HG03139 (cell line): ENCODE results near the gene WDR45B.

Experiments
- ATAC-seq: cut with Tn5 transposase; IDR thresholded peaks from one replicate; pipeline ENCODE4 v1.9.1; 2021; ENCODE audit not compliant: unreplicated experiment

The WDR45B gene

DNA sequence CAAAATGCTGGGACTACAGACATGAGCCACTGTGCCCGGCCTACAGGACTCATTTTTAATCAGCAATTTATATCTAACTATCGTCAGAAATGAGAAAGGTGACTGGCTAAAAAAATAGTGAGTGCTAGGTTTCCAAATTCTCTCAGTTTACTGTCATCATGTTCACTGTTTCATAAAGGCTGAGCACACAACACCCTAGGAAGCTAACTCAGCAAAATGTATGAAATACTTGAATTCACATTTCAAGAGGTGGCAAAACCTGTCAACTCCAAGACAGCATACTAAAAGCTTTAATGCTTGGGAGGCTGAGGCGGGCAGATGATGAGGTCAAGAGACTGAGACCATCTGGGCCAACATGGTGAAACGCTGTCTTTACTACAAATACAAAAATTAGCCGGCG, 16.7 kb downstream of the WDR45B start:
- ATAC-seq, result no peak

DNA sequence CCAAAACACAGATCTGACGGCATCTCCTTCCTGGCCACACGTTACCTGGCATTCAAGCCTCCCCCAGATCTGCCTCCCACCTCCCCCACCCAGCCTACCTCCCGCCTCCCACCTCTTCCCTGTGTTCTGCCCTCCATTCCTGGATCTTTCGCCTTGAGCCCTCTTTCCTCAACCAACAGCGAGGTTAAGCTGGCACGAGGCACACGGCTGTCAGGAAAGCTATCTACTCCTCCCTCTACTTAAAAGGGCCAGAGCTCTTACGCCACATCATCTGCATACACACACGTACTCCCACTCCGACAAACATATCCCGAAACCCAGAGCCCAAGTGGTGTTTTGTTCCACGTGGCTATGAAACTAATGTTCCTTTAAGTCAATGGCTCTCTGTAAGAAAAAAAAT, 18.0 kb downstream of the WDR45B start:
- ATAC-seq, result no peak

DNA sequence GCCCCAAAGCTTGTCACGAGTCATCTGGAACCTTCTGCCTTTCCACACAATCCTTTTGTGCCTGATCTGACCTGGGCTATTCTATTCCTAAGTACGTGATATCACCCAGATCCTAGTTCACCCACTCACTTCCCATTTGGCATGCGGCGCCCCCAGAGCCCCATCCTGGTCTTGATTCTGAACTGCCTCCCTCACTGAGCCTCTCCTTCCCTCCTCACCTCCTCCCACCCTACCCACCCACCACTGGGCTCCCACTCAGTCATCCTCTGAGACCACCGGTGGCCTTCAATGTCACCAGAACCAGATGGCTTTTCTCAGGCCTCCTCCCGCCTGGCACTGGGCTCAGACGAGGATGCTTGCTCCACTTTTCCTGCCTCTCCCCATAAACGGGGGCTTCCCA, 18.5 kb downstream of the WDR45B start:
- ATAC-seq, result no peak

DNA sequence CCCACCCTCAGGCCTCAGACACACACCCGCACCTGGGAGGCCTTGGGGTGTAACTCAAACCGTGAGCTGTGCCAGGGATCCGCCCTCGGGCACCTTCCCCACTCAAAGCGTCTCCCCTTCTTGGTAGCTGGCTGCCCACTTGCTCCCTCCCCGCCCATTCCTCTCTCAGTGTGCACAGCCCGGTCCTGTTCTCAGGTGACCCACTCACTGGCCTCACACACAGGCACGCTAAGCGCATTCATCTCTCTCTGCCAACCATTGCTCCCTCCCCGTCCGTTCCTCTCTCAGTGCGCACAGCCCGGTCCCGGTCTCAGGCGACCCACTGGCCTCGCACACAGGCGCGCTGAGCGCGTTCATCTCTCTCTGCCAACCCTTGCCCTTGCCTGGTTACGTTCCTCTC, 20.8 kb downstream of the WDR45B start:
- ATAC-seq, result no peak

DNA sequence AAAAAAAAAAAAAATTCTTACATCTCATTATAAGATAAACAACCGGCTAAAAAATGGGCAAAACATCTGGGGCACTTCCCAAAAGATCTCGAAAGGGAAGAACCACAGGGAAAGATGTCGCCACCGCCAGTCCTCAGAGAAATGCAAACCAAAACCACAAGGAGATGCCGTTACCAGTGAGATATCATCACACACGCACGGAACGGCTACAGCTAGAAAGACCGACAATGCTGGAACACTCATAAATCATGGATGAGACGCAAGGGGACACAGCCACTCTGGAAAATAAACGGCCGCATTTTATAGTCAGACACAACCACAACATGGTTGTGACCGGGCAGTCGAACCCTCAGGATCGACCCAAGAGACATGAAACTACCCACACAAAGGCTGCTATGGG, 24.5 kb downstream of the WDR45B start:
- no peak for ATAC-seq

DNA sequence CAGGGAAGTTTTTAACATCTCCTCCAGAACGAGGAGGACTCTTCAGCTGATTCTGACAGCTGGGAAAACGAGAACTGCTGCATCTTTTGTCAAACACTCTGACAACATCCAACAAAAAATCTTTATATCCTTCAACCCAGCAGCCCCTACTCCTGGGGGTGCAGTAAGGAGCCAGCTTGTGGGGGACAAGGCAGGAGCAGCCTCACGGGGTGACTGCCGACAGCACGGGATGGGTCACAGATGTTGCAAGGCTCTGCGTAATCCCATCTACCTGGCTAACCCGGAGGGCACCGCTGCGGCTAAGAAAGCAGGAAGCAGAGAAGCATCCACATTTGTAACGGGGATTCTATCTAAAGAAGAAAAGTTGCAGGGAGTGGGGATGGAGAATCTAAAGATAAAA, 28.6 kb downstream of the WDR45B start:
- no peak for ATAC-seq

DNA sequence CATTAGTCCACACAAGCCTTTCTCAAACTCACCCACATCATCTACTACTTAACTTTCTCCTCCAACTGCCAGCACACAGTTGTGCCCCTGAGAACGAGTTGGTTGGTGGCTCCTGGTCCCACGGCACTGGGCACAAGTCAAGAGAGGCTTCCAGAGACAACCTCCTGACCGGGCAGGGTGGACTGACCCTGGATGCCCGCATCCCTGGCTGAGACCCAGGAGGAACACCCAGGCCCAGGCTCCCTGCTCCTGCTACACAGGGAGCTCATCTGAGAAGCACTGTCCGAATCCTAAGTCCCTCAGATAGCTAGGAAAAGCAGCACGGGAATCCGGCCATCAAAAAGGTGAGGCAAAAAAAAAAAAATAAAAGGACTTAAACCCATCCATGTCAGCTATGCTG, 29.0 kb downstream of the WDR45B start:
- no peak for ATAC-seq

DNA sequence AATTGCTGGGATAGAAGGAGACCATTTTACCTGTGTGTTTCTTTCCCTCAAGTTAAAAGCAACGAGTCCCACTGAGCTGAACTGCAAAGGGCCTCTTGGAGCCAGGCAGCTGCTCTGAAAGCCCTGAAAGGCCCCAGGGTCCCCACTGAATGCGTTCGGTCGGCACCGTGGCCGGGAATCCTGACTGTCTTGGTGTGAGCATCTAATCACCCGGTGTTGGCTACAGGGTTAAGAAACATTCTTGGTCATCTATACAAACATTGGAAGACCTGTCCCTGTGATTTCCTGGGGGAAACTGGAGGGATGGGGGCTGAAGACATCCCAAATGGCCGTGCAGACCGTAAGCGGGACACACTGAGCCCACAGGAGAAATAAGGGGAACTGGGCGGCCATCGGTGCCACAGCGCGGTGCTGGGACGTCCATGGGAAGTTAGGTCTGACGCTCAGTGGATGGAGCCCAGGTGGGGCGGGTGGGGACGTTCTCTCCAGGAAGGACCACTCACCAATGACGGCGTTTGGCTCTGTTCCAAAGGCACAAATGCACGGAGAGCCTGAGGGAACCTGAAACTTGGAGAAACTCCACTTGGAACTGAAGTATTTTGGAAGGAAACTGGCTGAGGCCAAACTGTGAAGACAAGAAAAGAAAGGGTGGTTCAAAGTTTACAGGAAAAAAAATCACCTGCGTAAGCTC, 32.1 kb downstream of the WDR45B start:
- ATAC-seq, result no peak

DNA sequence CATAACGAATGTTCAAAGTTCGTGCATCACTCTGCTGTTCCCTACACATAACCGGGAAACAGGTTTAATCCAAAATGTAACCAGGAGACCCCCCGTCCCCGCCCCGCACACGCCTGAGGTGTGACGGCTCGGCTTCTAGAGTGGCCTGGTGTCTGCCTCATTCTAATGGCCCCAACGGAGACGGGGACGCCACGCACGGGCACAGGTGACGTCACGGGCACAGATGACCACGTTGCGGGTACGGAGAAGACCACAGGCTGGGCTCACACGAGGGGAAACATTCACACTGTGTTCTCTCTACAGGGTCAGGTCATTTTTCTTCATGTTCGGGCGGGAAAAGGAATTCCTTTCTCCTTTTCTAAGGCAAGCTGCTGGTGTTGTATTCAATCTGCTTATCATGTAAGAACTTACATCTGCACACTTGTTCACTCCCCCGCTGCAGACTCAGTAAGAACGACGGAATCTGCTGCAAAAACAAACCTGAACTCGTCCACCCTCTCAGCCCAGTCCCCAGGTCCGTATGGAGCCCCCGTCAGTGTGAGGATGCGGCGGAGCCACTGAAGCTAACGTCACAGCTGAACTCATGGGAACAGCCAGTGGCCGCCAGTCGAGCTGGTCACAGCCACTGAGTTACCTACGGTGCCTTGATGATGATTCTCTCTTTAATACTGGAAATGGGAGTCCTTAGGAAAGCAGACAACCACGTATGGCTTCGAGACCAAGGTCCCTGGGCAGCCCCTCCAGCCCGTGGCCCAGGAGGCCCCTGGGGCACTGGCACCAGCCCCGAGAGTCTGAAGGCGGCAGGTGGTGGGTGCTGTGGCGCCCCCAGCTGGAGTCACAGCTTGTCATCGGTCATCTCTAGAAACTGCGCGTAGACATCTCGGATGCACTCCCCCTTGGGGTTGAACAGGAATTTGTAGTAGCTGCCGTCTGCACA, 32.9 kb downstream of the WDR45B start:
- no peak for ATAC-seq

DNA sequence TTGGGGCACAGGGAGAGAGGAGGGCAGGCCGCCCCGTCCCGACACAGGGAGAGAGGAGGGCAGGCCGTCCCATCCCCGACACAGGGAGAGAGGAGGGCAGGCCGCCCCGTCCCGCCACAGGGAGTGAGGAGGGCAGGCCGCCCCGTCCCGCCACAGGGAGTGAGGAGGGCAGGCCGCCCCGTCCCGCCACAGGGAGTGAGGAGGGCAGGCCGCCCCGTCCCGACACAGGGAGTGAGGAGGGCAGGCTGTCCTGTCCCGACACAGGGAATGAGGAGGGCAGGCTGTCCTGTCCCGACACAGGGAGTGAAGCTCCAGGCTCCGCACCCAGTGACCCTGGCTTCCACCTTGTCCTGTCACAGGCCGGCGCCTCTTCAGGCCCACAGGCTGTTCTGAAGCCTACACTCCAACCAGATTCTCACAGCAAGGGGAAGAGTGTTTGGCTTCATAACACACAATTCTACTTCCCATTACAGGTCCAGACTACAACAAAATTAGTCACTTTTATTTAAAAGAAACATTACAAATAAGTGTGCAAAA, 34.1 kb downstream of the WDR45B start:
- no peak for ATAC-seq

DNA sequence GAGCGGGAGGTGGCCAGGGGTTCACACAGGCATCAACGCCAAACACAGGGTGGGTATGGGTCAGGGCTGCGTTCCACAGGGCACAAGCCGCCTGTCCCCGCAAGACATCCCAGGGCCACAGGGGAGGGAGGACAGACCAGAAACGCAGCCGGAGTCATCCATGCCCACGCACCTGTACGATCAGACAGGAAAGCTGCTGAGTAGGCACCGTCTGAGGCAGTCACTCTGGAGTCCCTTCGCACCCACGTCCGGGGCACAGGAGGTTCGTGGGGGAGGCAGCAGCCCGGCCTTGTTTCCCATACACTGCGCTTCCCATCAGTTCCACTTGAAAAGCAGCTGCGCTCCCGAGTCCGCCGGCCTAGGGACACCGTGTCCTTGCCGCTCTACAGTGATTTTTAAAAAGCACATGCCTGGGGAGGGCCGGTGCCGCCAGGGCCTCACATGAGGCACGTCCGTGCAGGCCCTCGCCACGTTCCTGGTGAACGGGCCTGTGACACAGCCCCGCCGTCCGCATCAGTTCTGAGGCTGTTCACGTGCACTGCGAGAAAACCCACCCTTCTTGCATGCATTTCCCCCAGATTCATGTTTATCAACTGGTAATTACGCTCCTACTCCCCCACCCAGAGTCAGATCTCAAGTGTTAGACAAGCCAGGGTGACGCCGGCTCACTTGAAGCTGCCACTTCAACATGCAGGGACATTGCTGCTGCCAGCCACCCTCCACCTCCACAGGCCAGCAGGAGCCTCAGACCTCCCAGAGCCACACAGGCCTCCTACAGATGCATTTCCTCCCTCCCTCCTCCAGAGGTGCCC, 34.8 kb downstream of the WDR45B start:
- no peak for ATAC-seq

DNA sequence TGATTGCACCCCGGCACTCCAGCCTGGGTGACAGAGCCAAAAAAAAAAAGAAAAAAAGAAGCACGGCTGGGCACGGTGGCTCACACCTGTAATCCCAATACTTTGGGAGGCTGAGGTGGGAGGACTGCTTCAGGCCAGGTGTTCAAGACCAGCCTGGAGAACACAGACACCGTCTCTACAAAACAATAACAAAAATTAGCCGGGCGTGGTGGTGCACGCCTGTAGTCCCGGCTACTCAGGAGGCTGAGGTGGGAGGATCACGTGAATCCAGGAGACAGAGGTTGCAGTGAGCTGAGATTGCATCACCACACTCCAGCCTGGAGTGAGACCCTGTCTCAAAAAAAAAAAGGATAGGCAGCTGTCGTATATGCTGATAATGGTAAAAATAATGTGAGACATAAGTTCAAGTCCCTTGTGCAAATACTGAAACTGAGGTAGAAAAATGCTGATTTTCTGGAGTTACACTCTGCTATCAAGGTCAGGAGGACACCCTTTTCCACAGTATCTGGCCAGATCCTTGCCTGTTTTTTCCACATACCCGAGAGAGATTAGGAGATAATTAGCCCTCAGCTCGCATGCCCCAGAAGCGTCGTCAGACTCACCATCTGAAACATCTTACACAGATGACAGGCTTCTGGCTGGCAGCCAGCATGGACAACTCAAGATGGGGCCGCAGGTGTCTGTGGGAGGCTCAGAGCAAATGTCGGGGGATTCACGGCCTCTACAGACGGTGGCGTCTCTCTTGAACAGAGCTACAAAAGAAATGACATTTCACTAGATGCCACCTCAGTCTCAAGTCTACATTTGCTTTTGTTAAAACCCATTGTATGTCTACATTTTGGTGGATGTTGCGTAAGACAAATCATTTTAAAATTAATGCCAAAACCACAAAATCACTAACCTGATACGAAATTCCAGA, 36.8 kb downstream of the WDR45B start:
- no peak for ATAC-seq

DNA sequence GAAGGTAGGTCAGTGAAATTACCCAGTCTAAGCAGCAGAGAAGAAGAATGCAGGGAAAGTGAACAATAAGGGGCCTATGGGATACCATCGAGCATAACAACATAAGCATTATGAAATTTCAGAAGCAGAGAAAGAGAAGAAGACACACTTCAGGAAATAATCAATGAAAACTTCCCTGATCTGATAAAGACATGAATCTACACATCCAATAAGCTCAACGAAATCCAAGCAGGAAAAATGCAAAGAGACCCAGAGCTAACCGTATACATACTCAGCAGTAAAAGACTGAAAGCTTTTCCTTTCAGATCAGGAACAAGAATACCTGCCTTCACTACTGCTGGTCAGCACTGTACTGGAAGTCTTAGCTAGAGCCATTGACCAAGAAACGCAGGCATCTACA, 38.6 kb downstream of the WDR45B start:
- ATAC-seq, result no peak

DNA sequence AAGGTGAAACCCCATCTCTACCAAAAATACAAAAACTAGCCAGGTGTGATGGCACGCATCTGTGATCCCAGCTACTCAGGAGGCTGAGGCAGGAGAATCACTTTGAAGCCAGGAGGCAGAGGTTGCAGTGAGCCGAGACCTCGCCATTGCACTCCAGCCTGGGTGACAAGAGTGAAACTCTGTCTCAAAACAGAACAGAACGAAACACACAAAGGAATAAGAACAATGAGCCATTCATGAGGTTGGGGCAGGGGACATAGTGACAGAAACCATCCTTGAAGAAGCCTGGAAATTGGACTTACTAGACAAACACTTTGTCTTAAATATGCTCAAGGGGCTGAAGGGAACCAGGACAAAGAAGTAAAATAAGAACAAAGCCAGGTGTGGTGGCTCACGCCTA, 39.4 kb downstream of the WDR45B start:
- ATAC-seq, result no peak

DNA sequence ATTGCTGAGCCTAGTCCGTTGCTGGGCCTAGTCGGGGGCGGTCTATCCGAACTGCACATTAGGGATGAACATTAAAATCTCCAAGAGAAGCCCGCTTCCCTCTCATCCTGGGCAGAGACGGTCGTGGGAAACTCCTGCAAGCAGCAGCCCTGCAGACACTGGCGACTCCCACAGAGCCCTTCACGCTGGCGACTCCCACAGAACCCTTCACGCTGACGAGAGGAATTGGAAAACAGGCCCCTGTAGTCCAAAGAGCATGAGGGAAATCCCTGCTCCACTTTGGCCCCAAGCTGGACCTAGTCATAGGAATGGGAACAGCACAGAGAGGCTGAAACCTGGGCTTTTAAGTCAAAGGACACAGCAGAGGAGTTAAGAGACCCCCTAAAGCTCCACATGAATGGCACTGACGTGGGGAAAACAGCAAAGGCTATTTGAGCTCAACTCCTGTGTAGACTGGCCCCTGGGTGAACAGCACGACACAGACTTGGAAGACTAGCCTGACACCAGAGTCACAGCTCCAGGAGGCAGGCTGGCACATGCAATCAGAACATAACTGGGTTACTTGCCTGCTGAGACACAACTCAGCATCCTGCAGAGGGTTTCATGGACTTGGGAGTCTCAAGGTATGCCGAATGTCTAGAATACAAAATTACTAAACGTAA, 42.2 kb downstream of the WDR45B start:
- no peak for ATAC-seq

DNA sequence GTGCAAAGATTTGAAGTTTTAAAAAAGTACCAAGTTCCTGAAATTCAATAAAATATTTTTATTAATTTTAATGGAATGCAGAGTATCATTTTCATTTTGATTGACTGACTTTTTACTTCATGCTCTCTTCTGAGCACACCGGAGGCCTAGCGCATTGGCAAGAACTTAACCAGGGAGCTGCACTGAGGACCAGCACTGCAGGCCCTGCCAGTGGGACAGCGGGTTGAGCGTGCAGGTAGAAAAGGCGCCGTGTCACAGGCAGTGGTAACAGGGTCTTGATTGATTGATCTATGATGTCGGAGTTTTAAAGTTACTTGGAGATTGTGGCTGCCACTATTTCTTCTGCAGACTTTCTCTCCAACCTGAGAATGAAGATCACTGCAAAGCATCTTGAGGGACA, 43.7 kb downstream of the WDR45B start:
- ATAC-seq, result no peak

DNA sequence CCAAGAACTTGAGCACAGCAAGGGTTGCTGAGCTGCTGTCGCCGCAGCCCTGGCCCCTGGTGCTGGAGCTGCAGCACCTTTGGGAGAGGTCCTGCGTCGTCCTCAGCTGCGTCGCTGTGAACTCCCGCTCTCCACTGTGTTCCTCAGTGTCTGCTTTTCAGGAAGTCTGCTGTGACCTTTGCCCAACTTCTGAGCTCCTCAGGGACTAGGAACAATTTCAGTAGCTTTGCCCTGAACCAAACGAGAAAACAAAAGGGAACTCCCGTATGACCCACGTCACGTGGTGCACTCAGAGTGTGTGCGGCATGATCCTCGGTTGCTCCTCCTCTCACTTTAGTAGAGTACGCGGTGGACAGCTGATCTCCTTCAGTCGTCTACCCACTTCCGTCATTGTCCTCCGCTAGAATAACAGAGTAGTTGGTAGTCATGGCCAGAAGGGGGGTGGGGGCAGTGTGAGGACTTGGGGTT, 44.2 kb downstream of the WDR45B start:
- ATAC-seq, result no peak

DNA sequence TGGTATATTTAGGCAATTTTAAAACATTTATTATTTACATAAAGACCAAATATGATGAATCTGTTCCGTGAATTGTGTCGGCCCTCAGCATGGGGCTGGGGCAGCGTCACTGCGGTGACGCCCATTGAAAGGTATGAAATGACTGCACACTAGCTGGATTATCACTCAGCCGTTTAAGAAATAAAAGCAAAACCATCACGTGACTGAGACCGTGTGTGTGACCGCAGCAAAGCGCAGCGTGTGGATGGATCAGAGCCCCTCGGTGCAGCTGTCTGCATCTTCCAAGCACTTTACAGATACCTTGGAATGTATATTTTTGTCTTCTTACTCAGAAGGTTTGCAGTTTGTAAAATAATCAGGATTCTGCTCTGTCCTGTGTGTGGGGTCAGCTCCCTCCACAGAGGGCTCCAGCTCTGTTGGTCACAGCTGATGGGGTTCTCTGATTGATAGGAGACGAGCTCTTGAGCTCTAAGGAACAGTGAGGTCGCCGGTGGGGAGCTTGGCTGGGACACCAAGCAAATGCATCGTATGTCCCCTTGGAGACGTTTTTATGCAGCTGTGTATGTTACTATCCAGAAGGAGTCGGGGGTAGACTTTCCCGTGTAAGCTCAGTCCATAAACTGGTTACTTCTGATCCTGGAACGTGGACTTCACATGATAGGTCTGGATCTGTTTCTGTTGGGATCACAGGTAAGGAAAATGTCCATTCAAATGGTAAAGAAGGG, 45.1 kb downstream of the WDR45B start:
- no peak for ATAC-seq

DNA sequence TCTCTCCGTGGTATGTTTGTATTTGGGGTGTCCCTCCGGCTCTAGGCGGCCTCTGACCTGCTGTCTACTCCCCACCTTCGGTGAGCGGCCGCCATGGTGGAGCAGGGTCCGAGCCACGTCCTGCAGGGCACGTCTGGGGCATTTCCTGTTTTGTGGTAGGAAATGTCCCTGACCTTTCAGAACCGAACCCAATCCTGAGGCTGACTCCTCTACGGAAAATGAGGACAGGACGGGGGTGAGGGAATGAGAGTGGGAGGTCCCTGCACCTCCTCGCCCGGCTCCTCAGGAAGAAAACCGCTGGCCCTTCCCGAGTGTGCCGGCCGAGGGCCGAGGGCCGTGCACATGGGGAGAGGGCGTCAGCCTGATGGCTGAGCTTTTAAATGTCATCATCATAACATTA, 45.8 kb downstream of the WDR45B start:
- no peak for ATAC-seq
